HCT116 (cell line): ENCODE data around the gene MRPL42. TPM values are rescaled to one million over a fixed set of nuclear protein-coding genes. Genes with fewer than 3 reads are reported as not detected.

Experiments used
- ATAC-seq: fragments of 200-7000 bp; cut with Tn5 transposase; 2 replicates; pipeline ENCODE4 v1.9.1; 2020; ENCODE audit warnings: mild to moderate bottlenecking, moderate library complexity
- BruUV-seq: library from RNA; stranded (reverse); fragments of 400-500 nt; replicated peaks from 2 replicates; lab custom pipeline; 2021; lab: Mats Ljungman, UMichigan
- CTCF ChIA-PET: fragments of 300-600 bp; sonication (Branson Sonifier 250); formaldehyde crosslinking; loops from one replicate; lab custom pipeline; 2021; ENCODE audit warnings: antibody characterized with exemption; lab: Charles Lee
- POLR2A ChIA-PET: fragments of 300-600, 350-600 bp; sonication (Branson Sonifier 250); formaldehyde crosslinking; loops from one replicate; lab custom pipeline; 2021; ENCODE audit warnings: antibody characterized with exemption; lab: Charles Lee
- RAD21 ChIA-PET, 2 experiments: fragments of 300-600 bp; sonication (Branson Sonifier 250); formaldehyde crosslinking; loops; one replicate each; lab custom pipeline; 2023; ENCODE audit warnings: low total read pairs in 2 of 2; ENCODE audit not compliant: uncharacterized antibody in 2 of 2, unreplicated experiment in 2 of 2, low non-redundant PET in 1 of 2; lab: Charles Lee
- DNase-seq: peaks from one replicate; pipeline ENCODE4 v3.0.0-alpha.2; 2010; ENCODE audit warnings: low read depth, low spot score
- H2AFZ ChIP-seq: fragments of 200-600 bp; shearing (Covaris generic), sonication (generic); 2 replicates; pipeline ENCODE4 v1.6.1; 2017; ENCODE audit warnings: low read depth, mixed run types, mixed read lengths, antibody characterized with exemption, low read length; ENCODE audit not compliant: poor library complexity, severe bottlenecking
- H3K27ac ChIP-seq: 2 replicates; pipeline ENCODE4 v1.5.1; 2012; ENCODE audit warnings: low read depth, low read length
- H3K27me3 ChIP-seq: fragments of 200-600 bp; sonication (generic); 2 replicates; pipeline ENCODE4 v1.6.1; 2016; ENCODE audit warnings: mixed run types, low read length, mixed read lengths; ENCODE audit not compliant: insufficient read depth
- H3K36me3 ChIP-seq, 2 experiments: fragments of 200-500 bp in 1 of 2; fragments of 200-600 bp in 1 of 2; sonication (Bioruptor generic) in 1 of 2; sonication (generic) in 1 of 2; 2 replicates each; pipeline versions ENCODE4 v1.5.1 to v1.6.1; 2014 to 2016; ENCODE audit warnings: low read length in 2 of 2, inconsistent platforms in 1 of 2, mixed read lengths in 1 of 2, mixed run types in 1 of 2; ENCODE audit not compliant: insufficient read depth in 2 of 2, control insufficient read depth in 1 of 2
- H3K4me1 ChIP-seq, 2 experiments: fragments of 200-600 bp in 1 of 2; sonication (generic) in 1 of 2; 2 replicates each; pipeline versions ENCODE4 v1.5.1 to v1.6.1; 2012 to 2017; ENCODE audit warnings: low read length in 2 of 2, inconsistent platforms in 1 of 2, mild to moderate bottlenecking in 1 of 2, mixed read lengths in 1 of 2, mixed run types in 1 of 2, moderate library complexity in 1 of 2; ENCODE audit not compliant: insufficient read depth in 2 of 2, control insufficient read depth in 1 of 2
- H3K4me2 ChIP-seq: fragments of 200-600 bp; sonication (generic); 2 replicates; pipeline ENCODE4 v1.6.1; 2017; ENCODE audit warnings: mixed run types, low read length, mixed read lengths
- H3K4me3 ChIP-seq, 2 experiments: fragments of 200-600 bp in 1 of 2; sonication (generic) in 1 of 2; replicated peaks in 1 of 2; 2 replicates each; pipeline ENCODE4 v1.5.1; 2011 to 2016; ENCODE audit warnings: low read length in 2 of 2, control low read depth in 1 of 2, low read depth in 1 of 2, mild to moderate bottlenecking in 1 of 2, mixed read lengths in 1 of 2, mixed run types in 1 of 2
- H3K79me2 ChIP-seq: fragments of 200-600 bp; sonication (generic); 2 replicates; pipeline ENCODE4 v1.6.1; 2017; ENCODE audit warnings: mild to moderate bottlenecking, mixed run types, low read length, moderate library complexity, mixed read lengths; ENCODE audit not compliant: insufficient read depth
- H3K9ac ChIP-seq: fragments of 200-600 bp; sonication (generic); 2 replicates; pipeline ENCODE4 v1.6.1; 2016; ENCODE audit warnings: low read length, mixed read lengths
- H3K9me2 ChIP-seq: fragments of 200-600 bp; sonication (generic), shearing (Covaris generic); 2 replicates; pipeline ENCODE4 v1.6.1; 2017; ENCODE audit warnings: mixed run types, mild to moderate bottlenecking, moderate library complexity; ENCODE audit not compliant: insufficient read depth
- H3K9me3 ChIP-seq, 2 experiments: fragments of 200-500 bp in 1 of 2; fragments of 200-600 bp in 1 of 2; sonication (Bioruptor generic) in 1 of 2; sonication (generic) in 1 of 2; 2 replicates each; pipeline ENCODE4 v1.6.1; 2014 to 2017; ENCODE audit warnings: low read length in 2 of 2, mixed read lengths in 2 of 2, inconsistent platforms in 1 of 2, low read depth in 1 of 2, mild to moderate bottlenecking in 1 of 2, mixed run types in 1 of 2, moderate library complexity in 1 of 2; ENCODE audit not compliant: control insufficient read depth in 1 of 2, insufficient read depth in 1 of 2
- H4K20me1 ChIP-seq: fragments of 200-600 bp; sonication (generic), shearing (Covaris generic); 2 replicates; pipeline ENCODE4 v1.6.1; 2017; ENCODE audit warnings: mixed run types, mild to moderate bottlenecking, moderate library complexity; ENCODE audit not compliant: insufficient read depth
- ATF3 ChIP-seq: IDR thresholded peaks from 2 replicates; pipeline ENCODE4 v1.6.1; 2012
- CTCF ChIP-seq, 3 experiments: fragments of 200-600 bp in 1 of 3; sonication (generic) in 1 of 3; IDR thresholded peaks in 2 of 3; conservative IDR thresholded peaks in 1 of 3; 2 replicates each; pipeline ENCODE4 v1.5.1; 2012 to 2017; ENCODE audit warnings: low read depth in 2 of 3, low read length in 2 of 3, antibody characterized with exemption in 1 of 3, borderline replicate concordance in 1 of 3, control low read depth in 1 of 3, mild to moderate bottlenecking in 1 of 3, mixed read lengths in 1 of 3, mixed run types in 1 of 3, moderate library complexity in 1 of 3; ENCODE audit not compliant: insufficient read depth in 1 of 3
- EGR1 ChIP-seq: IDR thresholded peaks from 2 replicates; pipeline ENCODE4 v1.6.1; 2012; ENCODE audit warnings: low read depth
- ELF1 ChIP-seq: IDR thresholded peaks from 2 replicates; pipeline ENCODE4 v1.6.1; 2012; ENCODE audit warnings: low read depth, borderline replicate concordance
- EZH2phosphoT487 ChIP-seq: fragments of 200-600 bp; IDR thresholded peaks from 2 replicates; pipeline ENCODE4 v1.6.1; 2018; ENCODE audit warnings: antibody characterized with exemption, borderline replicate concordance
- JUND ChIP-seq: IDR thresholded peaks from 2 replicates; pipeline ENCODE4 v1.6.1; 2012
- POLR2A ChIP-seq: IDR thresholded peaks from 2 replicates; pipeline ENCODE4 v1.7.0; 2011; ENCODE audit warnings: borderline replicate concordance; ENCODE audit not compliant: insufficient read depth, insufficient read length; ENCODE audit errors: extremely low read depth
- RAD21 ChIP-seq: IDR thresholded peaks from 2 replicates; pipeline ENCODE4 v1.6.1; 2012; ENCODE audit warnings: low read depth, mild to moderate bottlenecking
- REST ChIP-seq: IDR thresholded peaks from 2 replicates; pipeline ENCODE4 v1.6.1; 2012; ENCODE audit warnings: low read depth
- SIN3A ChIP-seq: IDR thresholded peaks from 2 replicates; pipeline ENCODE4 v1.6.1; 2012; ENCODE audit warnings: low read depth
- SRF ChIP-seq: IDR thresholded peaks from 2 replicates; pipeline ENCODE4 v1.6.1; 2012; ENCODE audit warnings: low read depth
- ZNF274 ChIP-seq: fragments of 200-500 bp; sonication (Bioruptor generic); IDR thresholded peaks from 2 replicates; pipeline ENCODE4 v1.6.1; 2014; ENCODE audit warnings: mild to moderate bottlenecking, low read depth, low read length, inconsistent platforms
- intact Hi-C: fragments of 100-400 bp; cut with micrococcal nuclease; formaldehyde crosslinking; loops from 2 replicates; pipeline ENCODE4 v1.10.0; 2022
- total RNA-seq: library from RNA; stranded (reverse); gene quantifications from one replicate; pipeline ENCODE4 v1.2.1, GENCODE V29; 2021; ENCODE audit not compliant: unreplicated experiment

MRPL42 gene
- total RNA-seq, 1 experiment from 2014 or later: 120 TPM

- DNase-seq: no peak
- Histone ChIP-seq H3K4me1 (peaks cover 20 to 37% of the 10 kb centered on the region in 2 experiments; a peak in 3 of 4 replicates), H3K9me2 (no peaks in the 10 kb centered on the region), H4K20me1 (peaks cover 40% of the 10 kb centered on the region; the same call in 1 of the 2 replicates), H2AFZ (no peak overlapping the region), H3K9me3 (no peaks in the 10 kb centered on the region), H3K27me3 (no peaks in the 10 kb centered on the region), H3K4me2 (peak overlapping the region; percentile 78), H3K36me3 (no peaks in the 10 kb centered on the region), H3K4me3 (peak overlapping the region; percentile 64 to 83), H3K79me2 (peaks cover 65% of the 10 kb centered on the region), H3K9ac (peak overlapping the region; percentile 76), H3K27ac (no peak overlapping the region)
- no peak for TF ChIP-seq CTCF (IDR thresholded peaks at IDR 0.05 in 2 of 3, conservative IDR thresholded peaks at IDR 0.05 in 1 of 3; ENCODE audit: borderline replicate concordance in 1 of 3, insufficient read depth in 1 of 3, low read depth in 2 of 3, low read length in 2 of 3)
- no peak for TF ChIP-seq RAD21
- no peak for TF ChIP-seq EZH2phosphoT487
- no peak for TF ChIP-seq JUND
- no peak for TF ChIP-seq POLR2A
- no peak for TF ChIP-seq SIN3A
- no peak for TF ChIP-seq SRF
- no peak for TF ChIP-seq EGR1
- no peak for TF ChIP-seq ATF3
- no peak for TF ChIP-seq ELF1
- TF ChIP-seq ZNF274: no peak
- TF ChIP-seq REST: no peak
- intact Hi-C loops: no loop called here
- CTCF ChIA-PET: no interaction called here
- TSS peak; percentile 54 for BruUV-seq
- no peak for ATAC-seq
- POLR2A ChIA-PET: no interaction called here
- RAD21 ChIA-PET: no interaction called here
Measured at GRCh38 chr12:93440043-93440835, 27.1 kb upstream of the MRPL42 start.
